K562 (cell line): ENCODE measurements around the gene ILF2.

Source experiments
- ATF1 ChIP-seq, 2 experiments: fragments of 450-650 bp in 1 of 2; IDR thresholded peaks; 2 replicates each; pipeline ENCODE4 v1.6.1; 2016; ENCODE audit warnings: missing compliant biosample characterization in 1 of 2, missing genetic modification characterization in 1 of 2
- ZBTB1 ChIP-seq: sonication (generic); formaldehyde crosslinking; IDR thresholded peaks from 2 replicates; pipeline ENCODE4 v1.8.1; 2023; ENCODE audit warnings: missing genetic modification reagents, low read depth, mild to moderate bottlenecking, borderline replicate concordance
- ZNF274 ChIP-seq: IDR thresholded peaks from 2 replicates; pipeline ENCODE4 v1.6.1; 2011; ENCODE audit warnings: low read depth, mild to moderate bottlenecking, low read length, moderate library complexity, borderline replicate concordance
- TF ChIP-seq, protein P1 (sequence below), 3 experiments: IDR thresholded peaks in 2 of 3; conservative IDR thresholded peaks in 1 of 3; 2 replicates each; pipeline ENCODE4 v1.5.1; 2011 to 2012; ENCODE audit warnings: low read length in 3 of 3, mild to moderate bottlenecking in 3 of 3, control low read depth in 2 of 3, improper control_type of control experiment in 1 of 3, inconsistent platforms in 1 of 3, low read depth in 1 of 3, mixed read lengths in 1 of 3, moderate library complexity in 1 of 3; ENCODE audit not compliant: insufficient read depth in 2 of 3

GRCh38 chr1:153623101-153623500, 47.7 kb downstream of the ILF2 start:
- TF ChIP-seq, protein P1, sequence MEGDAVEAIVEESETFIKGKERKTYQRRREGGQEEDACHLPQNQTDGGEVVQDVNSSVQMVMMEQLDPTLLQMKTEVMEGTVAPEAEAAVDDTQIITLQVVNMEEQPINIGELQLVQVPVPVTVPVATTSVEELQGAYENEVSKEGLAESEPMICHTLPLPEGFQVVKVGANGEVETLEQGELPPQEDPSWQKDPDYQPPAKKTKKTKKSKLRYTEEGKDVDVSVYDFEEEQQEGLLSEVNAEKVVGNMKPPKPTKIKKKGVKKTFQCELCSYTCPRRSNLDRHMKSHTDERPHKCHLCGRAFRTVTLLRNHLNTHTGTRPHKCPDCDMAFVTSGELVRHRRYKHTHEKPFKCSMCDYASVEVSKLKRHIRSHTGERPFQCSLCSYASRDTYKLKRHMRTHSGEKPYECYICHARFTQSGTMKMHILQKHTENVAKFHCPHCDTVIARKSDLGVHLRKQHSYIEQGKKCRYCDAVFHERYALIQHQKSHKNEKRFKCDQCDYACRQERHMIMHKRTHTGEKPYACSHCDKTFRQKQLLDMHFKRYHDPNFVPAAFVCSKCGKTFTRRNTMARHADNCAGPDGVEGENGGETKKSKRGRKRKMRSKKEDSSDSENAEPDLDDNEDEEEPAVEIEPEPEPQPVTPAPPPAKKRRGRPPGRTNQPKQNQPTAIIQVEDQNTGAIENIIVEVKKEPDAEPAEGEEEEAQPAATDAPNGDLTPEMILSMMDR (IDR thresholded peaks at IDR 0.05 in 2 of 3, conservative IDR thresholded peaks at IDR 0.05 in 1 of 3; ENCODE audit: insufficient read depth in 2 of 3, low read depth in 1 of 3, low read length in 3 of 3) = no peak
- TF ChIP-seq ATF1 (CRISPR knock-in tag; IDR thresholded peaks at IDR 0.05) = no peak
- TF ChIP-seq ATF1 (tag; IDR thresholded peaks at IDR 0.05) = no peak
- TF ChIP-seq ZBTB1 (CRISPR knock-in tag) = no peak
- no peak for TF ChIP-seq ZNF274
